G401.6 (cell line): ENCODE data around the gene KRT81.
"Not testable (repeated sequence)": the region's sequence is repeated elsewhere in the genome, so short reads cannot be mapped to it uniquely, and the experiment has no call there.

Experiments
- FAIRE-seq: peaks from 2 replicates; lab custom pipeline; 2012; peaks lifted over from hg19 to GRCh38; lab: Jason Lieb, UNC

The KRT81 gene

DNA sequence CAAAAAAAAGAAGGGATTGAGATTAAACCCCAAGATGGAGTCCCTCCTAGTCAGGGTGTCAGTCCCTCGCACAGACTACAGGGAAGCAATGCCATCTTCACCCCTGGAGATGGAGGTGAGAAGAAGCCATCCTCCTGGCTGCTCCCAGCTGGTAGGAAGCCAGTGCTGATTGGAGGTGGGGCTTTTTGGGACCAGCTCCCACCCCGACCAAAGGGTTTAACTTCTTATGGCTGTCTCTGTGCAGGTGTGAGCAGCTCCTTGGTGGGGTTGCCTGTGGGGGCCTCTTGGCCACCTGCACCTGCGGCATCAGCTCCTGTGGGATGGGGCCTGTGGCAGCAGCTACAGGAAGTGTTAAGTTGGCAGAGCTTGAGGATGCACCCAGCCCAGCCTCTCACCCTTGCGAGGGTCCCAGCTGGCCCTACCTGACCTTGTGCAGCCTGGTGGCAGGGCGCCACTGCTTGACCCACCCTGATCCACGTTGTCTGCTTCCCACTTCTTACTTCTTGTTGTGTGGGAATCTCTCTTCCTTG is 20.7 kb downstream of the KRT81 start:
- no peak for FAIRE-seq

GRCh38 chr12:52268212-52268611 is 23.1 kb downstream of the KRT81 start:
- FAIRE-seq: no peak

- no peak for FAIRE-seq
These were observed 23.6 kb downstream of the KRT81 start for GRCh38 chr12:52267699-52268098.

GRCh38 chr12:52267266-52267665 is 24.1 kb downstream of the KRT81 start:
- FAIRE-seq: no peak

GRCh38 chr12:52266514-52266913 is 24.8 kb downstream of the KRT81 start:
- FAIRE-seq: no peak

DNA sequence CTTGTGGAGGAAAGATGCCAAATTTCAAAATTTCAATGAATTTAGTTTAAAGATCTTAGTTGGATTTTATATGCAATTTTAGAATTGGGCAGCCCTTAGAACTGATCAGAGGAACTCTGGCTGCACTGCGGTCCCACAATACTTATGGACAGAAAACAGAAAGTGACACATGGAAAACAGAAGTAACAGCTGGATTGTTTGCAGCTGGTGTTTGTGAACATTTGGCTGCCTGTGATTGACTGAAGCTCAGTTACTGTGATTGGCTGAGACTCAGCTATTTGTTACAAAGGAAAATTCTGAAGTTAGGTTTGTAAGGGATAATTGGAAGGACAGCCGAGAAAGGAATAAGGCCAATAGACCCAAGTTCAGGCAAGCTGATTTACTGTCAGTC is 26.9 kb downstream of the KRT81 start:
- FAIRE-seq: no peak

GRCh38 chr12:52263761-52264434 is 27.4 kb downstream of the KRT81 start:
- no peak for FAIRE-seq

GRCh38 chr12:52262286-52262685 is 29.0 kb downstream of the KRT81 start:
- FAIRE-seq: no peak

GRCh38 chr12:52261208-52261484 is 30.2 kb downstream of the KRT81 start:
- no peak for FAIRE-seq

DNA sequence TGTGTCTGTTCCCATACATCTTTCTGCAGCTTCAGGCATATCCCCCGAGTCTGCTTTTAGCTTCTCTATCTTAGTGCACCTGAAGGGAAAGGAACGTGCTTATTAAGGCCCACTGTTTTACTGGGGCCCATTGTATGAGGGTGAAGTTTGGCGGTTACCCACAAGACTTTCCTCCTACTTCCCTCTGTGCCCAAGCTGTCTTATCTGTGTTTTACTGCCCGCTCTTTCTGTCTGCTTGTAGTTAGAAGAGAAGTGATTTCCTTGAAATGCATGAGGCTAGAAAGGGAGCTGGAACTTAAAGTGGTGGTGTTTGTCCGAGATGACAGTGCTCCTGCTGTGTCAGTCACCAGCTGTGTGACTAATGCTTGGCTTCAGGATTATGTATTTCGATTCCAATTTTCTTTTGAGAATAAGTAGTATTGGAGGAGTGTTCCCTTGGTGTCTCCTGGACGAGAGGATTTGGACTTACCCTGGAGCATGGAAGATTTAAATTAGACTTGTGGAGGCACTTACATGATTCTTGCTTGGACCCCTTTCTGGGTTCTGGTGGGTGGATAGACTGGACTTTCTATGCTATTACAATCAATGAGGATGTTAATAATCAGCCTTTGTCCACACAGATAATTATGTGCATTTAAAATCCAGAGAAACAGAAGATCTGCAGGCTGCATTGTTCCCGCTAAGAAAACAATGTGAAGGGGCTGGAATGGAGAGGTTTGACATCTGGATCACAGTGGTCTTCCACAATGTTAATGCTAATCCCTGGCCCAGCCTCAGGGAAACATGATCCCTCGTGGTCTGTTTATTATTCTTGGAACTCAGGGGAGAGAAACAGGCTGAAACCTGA is 30.8 kb downstream of the KRT81 start:
- FAIRE-seq: no peak

GRCh38 chr12:52259657-52260243 is 31.6 kb downstream of the KRT81 start:
- FAIRE-seq: no peak

DNA sequence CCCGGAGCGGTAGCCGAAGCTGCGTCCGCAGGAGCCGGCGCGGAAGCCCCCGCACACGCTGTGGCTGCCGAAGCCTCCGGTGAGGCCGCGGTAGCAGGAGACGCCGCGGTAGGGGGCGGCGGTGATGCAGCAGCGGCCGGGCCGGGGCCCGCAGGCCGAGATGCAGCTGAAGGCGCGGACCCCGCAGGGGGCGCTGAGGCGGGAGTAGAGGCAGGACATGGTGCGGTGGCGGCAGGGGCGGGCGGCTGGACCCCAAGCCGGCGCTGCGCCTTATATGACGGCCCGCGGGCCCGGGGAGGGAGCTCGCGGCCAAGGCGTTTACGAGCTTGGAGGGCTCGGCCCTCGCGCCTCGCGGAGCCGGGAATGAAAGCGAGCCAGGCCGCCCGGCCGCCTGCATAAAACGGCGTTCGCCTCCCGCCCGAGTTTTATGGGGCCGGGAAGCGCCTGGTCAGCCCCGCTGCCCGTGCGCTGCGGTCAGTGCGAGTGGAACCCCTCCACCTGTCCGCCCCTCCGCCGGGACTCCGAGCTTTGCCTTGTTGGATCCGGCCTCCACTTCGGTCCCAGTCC is 32.9 kb downstream of the KRT81 start:
- no peak for FAIRE-seq

DNA sequence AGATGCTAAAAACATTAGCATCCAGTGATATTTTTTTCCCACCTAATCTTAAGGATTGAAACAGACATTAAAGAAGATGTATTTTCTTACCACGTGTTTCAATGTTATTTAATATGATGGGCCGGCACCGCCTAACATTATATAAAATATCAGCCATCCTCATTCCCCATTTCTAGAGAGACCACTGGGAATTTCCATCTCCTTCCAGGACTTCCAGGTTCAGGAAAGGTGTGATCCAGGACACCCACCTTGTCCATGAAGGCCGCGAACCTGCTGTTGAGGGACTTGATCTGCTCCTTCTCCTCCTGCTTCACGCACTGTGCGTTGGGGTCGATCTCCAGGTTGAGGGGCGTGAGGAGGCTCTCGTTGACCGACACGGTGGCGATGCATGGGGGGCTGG is 33.4 kb downstream of the KRT81 start:
- not testable (repeated sequence) for FAIRE-seq

DNA sequence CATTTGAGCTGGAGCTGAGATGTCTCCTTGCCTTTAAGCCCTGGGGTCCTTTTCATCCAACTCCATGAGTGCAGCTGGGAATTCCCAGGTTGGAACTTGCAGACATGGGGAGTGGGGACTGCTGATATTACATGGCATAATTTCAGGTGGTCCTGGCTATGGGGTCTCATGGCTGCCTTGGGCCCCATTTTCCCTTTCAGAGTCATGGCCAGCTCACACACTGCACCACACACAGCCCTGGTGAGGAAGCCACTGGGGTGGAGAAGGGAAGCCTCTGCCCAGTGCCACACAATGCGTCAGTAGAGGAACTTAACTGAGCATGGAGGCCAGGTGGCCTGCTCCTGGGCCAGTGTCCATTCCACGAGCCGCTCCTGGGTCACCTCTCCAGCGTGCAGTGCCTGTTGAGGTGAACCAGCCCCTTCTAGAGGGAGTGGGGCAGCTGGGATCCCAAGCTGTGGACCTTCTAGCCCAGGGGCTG is 34.2 kb downstream of the KRT81 start:
- FAIRE-seq: no peak

DNA sequence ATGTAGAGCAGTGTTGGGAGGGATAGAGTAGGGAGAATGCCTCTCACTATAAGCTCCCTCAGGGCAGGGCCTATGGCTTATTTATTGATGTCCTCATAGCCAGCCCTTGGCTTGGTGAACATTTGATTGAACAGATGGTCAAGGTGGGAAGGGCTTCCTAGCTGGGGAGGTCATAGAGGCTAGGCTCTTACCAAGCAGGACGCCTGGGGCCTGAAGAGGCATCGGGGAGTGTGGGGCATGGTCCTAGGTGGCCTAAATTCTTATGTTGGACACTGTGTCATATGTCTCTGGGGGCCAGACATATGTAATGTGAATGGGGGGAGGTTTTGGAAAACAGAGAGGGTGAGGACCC is 34.8 kb downstream of the KRT81 start:
- FAIRE-seq: no peak

GRCh38 chr12:52255926-52256583 is 35.3 kb downstream of the KRT81 start:
- no peak for FAIRE-seq

DNA sequence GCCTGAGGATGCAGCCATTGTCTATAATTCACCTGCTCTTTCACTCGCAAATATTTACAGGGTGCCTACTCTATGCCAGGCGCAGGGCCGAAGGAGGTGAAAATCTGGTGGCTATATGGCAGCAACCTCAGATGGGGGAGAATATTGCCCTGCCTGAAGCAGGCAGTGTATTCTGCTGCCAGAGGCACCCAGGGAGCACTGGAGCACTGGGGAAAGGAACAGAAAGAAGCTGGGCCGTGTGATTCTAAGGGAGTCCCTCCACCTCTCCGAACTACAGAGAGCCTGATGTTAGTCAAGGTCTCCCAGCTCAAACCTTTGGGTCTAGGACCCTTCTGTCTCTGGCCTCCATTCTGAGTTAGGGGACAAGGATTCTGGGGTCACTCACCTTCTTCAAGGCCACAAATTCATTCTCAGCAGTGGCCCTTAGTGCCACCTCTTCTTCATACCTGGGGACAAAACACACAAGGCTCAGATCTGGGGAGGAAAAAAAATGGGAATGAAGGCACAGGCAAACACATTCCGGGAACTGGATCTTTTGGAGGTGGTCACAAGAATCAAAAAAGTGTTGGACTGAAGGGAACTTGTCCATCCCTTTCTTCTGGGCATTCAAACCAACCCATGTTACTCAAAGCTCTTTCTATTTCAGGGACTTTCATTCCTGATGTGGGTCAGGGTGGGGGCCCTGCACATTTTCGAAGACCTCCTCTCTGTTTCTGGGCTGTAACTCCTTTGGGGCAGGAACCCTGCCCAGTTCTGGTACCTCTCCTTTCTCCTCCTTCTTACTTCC is 36.2 kb downstream of the KRT81 start:
- no peak for FAIRE-seq

DNA sequence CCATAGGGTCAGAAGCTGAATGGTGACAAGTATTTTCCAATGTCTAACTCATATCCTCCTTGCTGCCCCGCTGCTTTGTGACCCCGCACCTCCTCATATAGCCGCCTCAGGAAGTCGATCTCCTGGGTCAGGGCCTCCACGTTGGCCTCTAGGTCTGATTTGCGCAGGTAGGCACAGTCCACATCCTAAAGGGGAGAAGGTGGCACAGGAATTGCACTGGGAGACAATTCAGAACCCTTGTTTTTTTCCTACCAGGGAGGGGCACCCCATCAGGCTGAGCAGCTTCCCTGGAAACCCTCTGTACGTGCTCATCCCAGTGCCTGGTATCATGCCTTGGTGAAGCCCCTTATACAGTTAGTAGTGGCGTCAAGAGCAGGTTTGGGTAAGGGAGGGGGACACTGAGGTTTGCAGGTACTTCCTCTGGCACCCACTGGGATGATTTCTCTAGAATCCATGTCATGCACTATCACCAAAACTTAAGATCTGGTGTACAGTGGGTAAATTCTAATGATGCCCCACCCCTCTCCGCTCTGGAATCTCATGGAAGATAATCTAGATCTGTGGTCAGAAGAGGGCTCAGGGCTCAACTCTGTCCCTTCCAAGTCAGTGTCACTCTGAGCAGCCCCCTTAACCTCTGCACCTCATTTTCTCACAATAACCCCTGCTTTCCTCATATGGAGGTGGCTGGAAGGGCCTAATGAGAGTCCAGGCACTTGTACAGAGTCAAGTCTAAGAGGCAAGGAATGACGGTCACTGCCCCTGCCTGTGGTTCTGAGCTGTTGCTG is 37.0 kb downstream of the KRT81 start:
- no peak for FAIRE-seq

DNA sequence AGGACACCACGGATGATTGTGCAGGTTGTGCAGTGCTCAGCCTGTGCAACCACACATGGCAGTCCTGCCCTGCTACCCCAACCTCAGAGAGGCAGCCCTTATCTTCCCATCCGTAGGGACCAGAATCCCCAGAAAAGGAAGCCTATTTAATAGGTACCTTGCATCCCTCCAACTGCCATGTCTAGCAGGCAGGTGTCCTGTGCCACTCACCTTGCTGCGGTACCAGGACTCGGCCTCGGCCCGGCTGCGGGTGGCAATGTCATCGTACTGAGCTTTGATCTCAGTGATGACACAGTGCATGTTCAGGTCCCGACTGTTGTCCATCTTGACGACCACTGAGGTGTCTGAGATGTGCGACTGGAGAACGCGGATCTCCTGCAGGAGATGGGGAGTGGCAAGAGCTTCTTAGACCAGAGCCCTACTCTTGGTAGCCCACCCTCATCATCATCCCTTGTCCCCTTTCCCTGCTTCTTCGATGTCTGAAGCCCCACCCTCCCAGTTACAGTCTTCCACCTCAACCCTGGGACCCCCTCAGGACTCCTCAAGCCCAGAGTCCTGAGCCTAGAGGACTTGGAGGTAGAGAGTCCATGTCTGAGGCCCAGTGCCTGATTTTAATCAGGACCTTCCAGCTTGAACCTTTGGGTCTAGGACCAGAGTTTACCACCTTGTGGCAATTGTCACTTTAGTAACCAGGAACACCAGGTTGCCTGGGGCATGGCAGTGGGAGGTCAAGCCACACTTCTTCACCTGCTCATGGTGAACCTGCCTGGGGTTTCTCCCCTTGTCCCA is 37.7 kb downstream of the KRT81 start:
- FAIRE-seq: no peak

DNA sequence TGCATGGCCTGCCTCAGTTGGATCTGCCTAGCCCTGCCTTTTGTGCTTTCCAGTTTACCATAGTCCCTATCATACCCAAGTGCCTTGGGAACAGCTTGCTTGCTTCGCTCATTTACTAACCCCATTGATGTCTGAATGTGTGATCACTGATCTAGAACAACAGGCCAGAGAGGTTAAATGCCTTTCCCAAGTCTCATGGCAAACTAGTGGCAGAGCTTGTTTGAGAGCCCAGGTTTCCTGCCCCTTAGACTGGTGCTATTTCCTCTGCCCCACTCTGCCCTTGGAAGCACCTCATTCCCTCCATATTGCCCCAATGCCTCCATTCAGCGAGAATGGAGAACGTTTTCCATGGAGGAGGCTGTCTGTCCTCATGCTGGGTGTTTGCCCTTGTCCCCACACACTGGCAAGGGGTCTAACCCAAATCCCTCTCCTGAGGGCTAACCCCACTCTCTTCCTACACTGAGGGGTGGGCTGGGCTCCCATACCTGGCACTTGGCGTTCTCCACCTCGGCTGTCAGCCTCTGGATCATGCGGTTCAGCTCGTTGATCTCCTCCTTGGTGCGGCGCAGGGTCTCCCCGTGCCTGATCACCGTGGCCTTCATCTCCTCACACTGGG is 38.5 kb downstream of the KRT81 start:
- no peak for FAIRE-seq
